Measurements from ENCODE around the gene ZBTB14. TPM values are rescaled to one million over a fixed set of nuclear protein-coding genes. Genes with fewer than 3 reads are reported as not detected.

ZBTB14 gene
- total RNA-seq, 1 experiment from 2014 or later = 8.2 TPM

DNA sequence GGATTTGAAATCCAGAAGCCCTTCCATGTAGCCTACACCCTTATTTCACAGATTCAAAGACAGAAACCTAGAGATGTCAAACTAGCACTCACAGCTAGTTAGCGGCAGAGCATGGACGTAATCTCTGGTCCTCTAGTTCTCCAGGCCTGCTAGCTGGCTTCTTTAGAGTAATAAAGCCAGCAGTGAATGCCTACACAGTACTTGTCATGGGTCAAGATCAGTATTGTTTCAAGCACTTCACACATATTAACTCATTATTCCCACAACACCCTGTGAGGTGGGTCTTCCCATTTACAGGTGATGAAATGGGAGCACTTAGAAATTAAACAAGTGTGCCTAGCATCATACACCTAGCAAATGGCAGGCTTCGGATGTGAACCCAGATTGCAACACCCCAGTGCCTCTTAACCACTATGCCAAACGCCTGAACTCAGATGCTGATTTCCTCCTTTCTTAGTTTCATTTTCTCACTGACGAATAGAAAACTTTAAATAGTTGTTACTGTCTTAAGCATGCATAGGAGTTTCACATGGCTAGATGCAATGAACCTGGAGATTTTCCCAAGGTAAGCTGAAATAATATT is 14.5 kb upstream of the ZBTB14 start:
- no peaks in the 10 kb centered on the region for H4K20me1 ChIP-seq (ENCODE audit: insufficient read depth)
- H2AFZ ChIP-seq (ENCODE audit: low read depth, low read length, poor library complexity, severe bottlenecking) = no peak overlapping the region
- H3K4me3 ChIP-seq (replicated peaks in 1 of 2; ENCODE audit: low read depth in 1 of 2, low read length in 2 of 2) = no peak overlapping the region
- no peaks in the 10 kb centered on the region for H3K27me3 ChIP-seq (ENCODE audit: insufficient read depth, low read length)
- no peaks in the 10 kb centered on the region for H3K4me1 ChIP-seq (ENCODE audit: control insufficient read depth in 1 of 2, insufficient read depth in 2 of 2, low read length in 2 of 2)
- ChIA-PET POLR2A (no interaction called here), RAD21 (ENCODE audit: low non-redundant PET in 1 of 2, low total read pairs in 2 of 2, uncharacterized antibody in 2 of 2, unreplicated experiment in 2 of 2) (no interaction called here), CTCF (no interaction called here)
- no TSS peak for BruUV-seq (replicated peaks)
- no peak overlapping the region for H3K9ac ChIP-seq (ENCODE audit: low read length)
- no peak for ATAC-seq
- intact Hi-C loops (cut with micrococcal nuclease) = no loop called here
- no peak for TF ChIP-seq POLR2AphosphoS5 (IDR thresholded peaks at IDR 0.05; ENCODE audit: low read depth, low read length)
- TF ChIP-seq ZFX (IDR thresholded peaks at IDR 0.05) = no peak
- TF ChIP-seq YY1 (IDR thresholded peaks at IDR 0.05; ENCODE audit: extremely low read depth, insufficient replicate concordance, low read depth, low read length) = no peak
- H3K9me3 ChIP-seq (ENCODE audit: control insufficient read depth in 1 of 2, insufficient read depth in 1 of 2, low read depth in 1 of 2, low read length in 2 of 2) = no peaks in the 10 kb centered on the region
- H3K79me2 ChIP-seq (ENCODE audit: insufficient read depth, low read length) = no peaks in the 10 kb centered on the region
- no peaks in the 10 kb centered on the region for H3K36me3 ChIP-seq (ENCODE audit: control insufficient read depth in 1 of 2, insufficient read depth in 2 of 2, low read length in 2 of 2)
- H3K27ac ChIP-seq (ENCODE audit: low read depth, low read length) = no peak overlapping the region
- no peak overlapping the region for H3K4me2 ChIP-seq (ENCODE audit: low read length)
- no peak for DNase-seq (ENCODE audit: low read depth, low spot score)
- H3K9me2 ChIP-seq (ENCODE audit: insufficient read depth) = no peaks in the 10 kb centered on the region

DNA sequence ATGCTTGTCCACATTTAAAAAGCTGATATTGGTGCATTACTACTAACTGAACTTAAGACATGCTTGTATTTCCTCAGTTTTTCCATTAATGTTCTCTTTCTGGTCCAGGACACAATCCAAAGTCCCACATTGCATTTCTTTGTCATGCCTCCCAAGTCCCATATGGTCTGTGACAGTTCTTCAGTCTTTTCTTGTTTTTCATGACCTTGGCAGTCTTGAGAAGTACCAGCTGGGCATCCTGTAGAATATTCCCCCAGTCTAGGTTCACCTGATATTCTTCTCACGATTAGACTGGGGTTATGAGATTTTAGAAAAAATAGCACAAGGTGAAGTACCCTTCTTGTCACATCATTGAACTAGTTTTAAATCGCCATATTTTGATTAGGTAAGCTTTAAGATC is 10.3 kb upstream of the ZBTB14 start:
- TF ChIP-seq, protein P1, sequence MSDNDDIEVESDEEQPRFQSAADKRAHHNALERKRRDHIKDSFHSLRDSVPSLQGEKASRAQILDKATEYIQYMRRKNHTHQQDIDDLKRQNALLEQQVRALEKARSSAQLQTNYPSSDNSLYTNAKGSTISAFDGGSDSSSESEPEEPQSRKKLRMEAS (IDR thresholded peaks at IDR 0.05) = no peak
- no peak for TF ChIP-seq SIN3A (IDR thresholded peaks at IDR 0.05; ENCODE audit: low read depth)
- TF ChIP-seq EGR1 (IDR thresholded peaks at IDR 0.05; ENCODE audit: low read depth) = no peak
- no peak for TF ChIP-seq EZH2 (IDR thresholded peaks at IDR 0.05)
- TF ChIP-seq JUND (IDR thresholded peaks at IDR 0.05) = no peak
- no peak for TF ChIP-seq CBX3 (IDR thresholded peaks at IDR 0.05; ENCODE audit: low read depth)
- no peak for TF ChIP-seq SP1 (IDR thresholded peaks at IDR 0.05; ENCODE audit: low read depth)
- TF ChIP-seq, protein P2, sequence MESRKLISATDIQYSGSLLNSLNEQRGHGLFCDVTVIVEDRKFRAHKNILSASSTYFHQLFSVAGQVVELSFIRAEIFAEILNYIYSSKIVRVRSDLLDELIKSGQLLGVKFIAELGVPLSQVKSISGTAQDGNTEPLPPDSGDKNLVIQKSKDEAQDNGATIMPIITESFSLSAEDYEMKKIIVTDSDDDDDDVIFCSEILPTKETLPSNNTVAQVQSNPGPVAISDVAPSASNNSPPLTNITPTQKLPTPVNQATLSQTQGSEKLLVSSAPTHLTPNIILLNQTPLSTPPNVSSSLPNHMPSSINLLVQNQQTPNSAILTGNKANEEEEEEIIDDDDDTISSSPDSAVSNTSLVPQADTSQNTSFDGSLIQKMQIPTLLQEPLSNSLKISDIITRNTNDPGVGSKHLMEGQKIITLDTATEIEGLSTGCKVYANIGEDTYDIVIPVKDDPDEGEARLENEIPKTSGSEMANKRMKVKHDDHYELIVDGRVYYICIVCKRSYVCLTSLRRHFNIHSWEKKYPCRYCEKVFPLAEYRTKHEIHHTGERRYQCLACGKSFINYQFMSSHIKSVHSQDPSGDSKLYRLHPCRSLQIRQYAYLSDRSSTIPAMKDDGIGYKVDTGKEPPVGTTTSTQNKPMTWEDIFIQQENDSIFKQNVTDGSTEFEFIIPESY (IDR thresholded peaks at IDR 0.05; ENCODE audit: extremely low read depth, insufficient replicate concordance, low read length) = no peak
- TF ChIP-seq POLR2A (IDR thresholded peaks at IDR 0.05; ENCODE audit: borderline replicate concordance, extremely low read depth, insufficient read depth, insufficient read length) = no peak
- H3K36me3 ChIP-seq (ENCODE audit: control insufficient read depth in 1 of 2, insufficient read depth in 2 of 2, low read length in 2 of 2) = no peaks in the 10 kb centered on the region
- POLR2A ChIA-PET = no interaction called here
- no peak overlapping the region for H3K9ac ChIP-seq (ENCODE audit: low read length)
- no peaks in the 10 kb centered on the region for H3K27me3 ChIP-seq (ENCODE audit: insufficient read depth, low read length)
- ATAC-seq (no peak), DNase-seq (ENCODE audit: low read depth, low spot score) (no peak)
- H3K9me3 ChIP-seq (ENCODE audit: control insufficient read depth in 1 of 2, insufficient read depth in 1 of 2, low read depth in 1 of 2, low read length in 2 of 2) = no peaks in the 10 kb centered on the region
- CTCF ChIA-PET = no interaction called here
- H3K4me3 ChIP-seq (replicated peaks in 1 of 2; ENCODE audit: low read depth in 1 of 2, low read length in 2 of 2) = no peak overlapping the region
- no peaks in the 10 kb centered on the region for H3K9me2 ChIP-seq (ENCODE audit: insufficient read depth)
- RAD21 ChIA-PET (ENCODE audit: low non-redundant PET in 1 of 2, low total read pairs in 2 of 2, uncharacterized antibody in 2 of 2, unreplicated experiment in 2 of 2) = no interaction called here
- H3K79me2 ChIP-seq (ENCODE audit: insufficient read depth, low read length) = no peaks in the 10 kb centered on the region
- H3K27ac ChIP-seq (ENCODE audit: low read depth, low read length) = no peak overlapping the region
- no peak overlapping the region for H3K4me2 ChIP-seq (ENCODE audit: low read length)
- no peak overlapping the region for H2AFZ ChIP-seq (ENCODE audit: low read depth, low read length, poor library complexity, severe bottlenecking)
- H3K4me1 ChIP-seq (ENCODE audit: control insufficient read depth in 1 of 2, insufficient read depth in 2 of 2, low read length in 2 of 2) = no peaks in the 10 kb centered on the region
- no peaks in the 10 kb centered on the region for H4K20me1 ChIP-seq (ENCODE audit: insufficient read depth)
- intact Hi-C loops (cut with micrococcal nuclease) = no loop called here
- no TSS peak for BruUV-seq (replicated peaks)
